ENCODE measurements around the gene ACBD6. TPM values are rescaled to one million over a fixed set of nuclear protein-coding genes. Genes with fewer than 3 reads are reported as not detected.

Gene ACBD6
- total RNA-seq, 1 donor from 2014 or later = 49.8 TPM

GRCh38 chr1:180515364-180515763 is 13.0 kb upstream of the ACBD6 start:
- H3K36me3 Mint-ChIP-seq (ENCODE audit: low read depth) = no peaks in the 10 kb centered on the region
- intact Hi-C loops (cut with micrococcal nuclease) = loop anchor here (5.0 kb wide), 1 partner anchor 347 kb away; no protein-coding TSS in a partner anchor
- H3K27me3 Mint-ChIP-seq = peaks cover 11% of the 10 kb centered on the region
- H3K27ac Mint-ChIP-seq = no peak overlapping the region
- H3K4me3 Mint-ChIP-seq = no peak overlapping the region
- H3K4me1 Mint-ChIP-seq = no peaks in the 10 kb centered on the region
- DNase-seq = no peak
- H3K9me3 Mint-ChIP-seq = no peaks in the 10 kb centered on the region

GRCh38 chr1:180513531-180513930 is 11.2 kb upstream of the ACBD6 start:
- no peak overlapping the region for H3K27ac Mint-ChIP-seq
- H3K4me1 Mint-ChIP-seq = no peaks in the 10 kb centered on the region
- H3K4me3 Mint-ChIP-seq = no peak overlapping the region
- H3K9me3 Mint-ChIP-seq = no peaks in the 10 kb centered on the region
- no peaks in the 10 kb centered on the region for H3K36me3 Mint-ChIP-seq (ENCODE audit: low read depth)
- intact Hi-C loops (cut with micrococcal nuclease) = no loop called here
- no peak for DNase-seq
- peaks cover 11% of the 10 kb centered on the region for H3K27me3 Mint-ChIP-seq

GRCh38 chr1:180510882-180511281 is 8.5 kb upstream of the ACBD6 start:
- peaks cover 14% of the 10 kb centered on the region for H3K27me3 Mint-ChIP-seq
- no peak for DNase-seq
- H3K4me3 Mint-ChIP-seq = no peak overlapping the region
- intact Hi-C loops (cut with micrococcal nuclease) = no loop called here
- H3K36me3 Mint-ChIP-seq (ENCODE audit: low read depth) = no peaks in the 10 kb centered on the region
- H3K4me1 Mint-ChIP-seq = peaks cover 4% of the 10 kb centered on the region
- H3K27ac Mint-ChIP-seq = no peak overlapping the region
- no peaks in the 10 kb centered on the region for H3K9me3 Mint-ChIP-seq

GRCh38 chr1:180508725-180509097 is 6.3 kb upstream of the ACBD6 start:
- Mint-ChIP-seq H3K36me3 (ENCODE audit: low read depth) (no peaks in the 10 kb centered on the region), H3K27ac (no peak overlapping the region), H3K4me1 (peaks cover 4% of the 10 kb centered on the region), H3K27me3 (peaks cover 15% of the 10 kb centered on the region), H3K4me3 (no peak overlapping the region), H3K9me3 (no peaks in the 10 kb centered on the region)
- DNase-seq = no peak
- intact Hi-C loops (cut with micrococcal nuclease) = loop anchor here (10.0 kb wide), 1 partner anchor 886 kb away; no protein-coding TSS in a partner anchor

DNA sequence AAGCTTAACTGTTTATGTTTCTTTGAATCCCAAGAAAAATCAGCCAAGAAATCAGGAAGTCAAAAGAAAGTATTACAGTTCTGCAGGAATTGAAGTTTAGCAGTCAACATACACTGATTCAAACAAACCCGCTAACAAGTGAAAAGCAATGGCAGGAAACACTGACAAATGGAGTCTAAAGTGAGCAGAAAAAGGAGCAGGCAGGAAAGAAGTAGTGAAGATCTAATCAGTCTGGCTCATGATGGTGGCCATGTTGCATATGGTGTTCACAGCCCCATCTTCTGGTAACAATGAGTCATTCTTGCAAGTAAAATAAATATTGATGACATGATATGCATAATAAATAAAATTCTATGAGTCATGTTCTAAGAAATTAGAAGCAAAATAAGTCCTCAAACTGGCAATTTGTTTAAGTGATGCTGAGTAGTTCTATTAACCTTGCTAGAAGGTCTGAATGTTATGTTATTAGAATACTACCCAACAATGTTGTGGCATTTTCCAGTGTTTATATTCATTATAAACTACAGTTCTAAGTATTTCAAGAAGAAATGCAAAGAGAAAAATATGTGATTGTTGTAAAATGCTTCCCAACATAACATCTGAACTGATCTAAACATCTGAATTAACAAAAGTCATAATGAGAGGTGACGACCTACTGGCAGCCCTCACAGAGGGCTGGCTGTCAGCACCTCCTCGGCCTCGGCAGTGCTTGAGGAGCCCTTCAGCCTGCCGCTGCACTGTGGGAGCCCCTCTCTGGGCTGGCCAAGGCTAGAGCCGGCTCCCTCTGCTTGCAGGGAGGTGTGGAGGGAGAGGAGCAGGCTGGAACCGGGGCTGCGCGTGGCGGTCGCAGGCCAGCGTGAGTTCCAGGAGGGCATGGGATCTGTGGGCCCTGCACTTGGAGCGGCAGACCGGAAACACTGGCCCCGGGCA is 5.7 kb upstream of the ACBD6 start:
- intact Hi-C loops (cut with micrococcal nuclease) = loop anchor here (10.0 kb wide), 1 partner anchor 887 kb away; no protein-coding TSS in a partner anchor
- H3K27ac Mint-ChIP-seq = no peak overlapping the region
- no peaks in the 10 kb centered on the region for H3K36me3 Mint-ChIP-seq (ENCODE audit: low read depth)

GRCh38 chr1:180505732-180506335 is 3.5 kb upstream of the ACBD6 start:
- no peak for DNase-seq
- no peak overlapping the region for H3K27ac Mint-ChIP-seq
- H3K36me3 Mint-ChIP-seq (ENCODE audit: low read depth) = peaks cover 8% of the 10 kb centered on the region
- peaks cover 9% of the 10 kb centered on the region for H3K27me3 Mint-ChIP-seq
- intact Hi-C loops (cut with micrococcal nuclease) = loop anchor here (10.0 kb wide), 1 partner anchor 889 kb away; no protein-coding TSS in a partner anchor
- no peaks in the 10 kb centered on the region for H3K9me3 Mint-ChIP-seq
- H3K4me3 Mint-ChIP-seq = no peak overlapping the region
- H3K4me1 Mint-ChIP-seq = peaks cover 19% of the 10 kb centered on the region

More for the DNA sequence above, 5.7 kb upstream of the ACBD6 start:
- H3K27me3 Mint-ChIP-seq = peaks cover 17% of the 10 kb centered on the region
- DNase-seq = no peak
- no peak overlapping the region for H3K4me3 Mint-ChIP-seq
- peaks cover 10% of the 10 kb centered on the region for H3K4me1 Mint-ChIP-seq
- no peaks in the 10 kb centered on the region for H3K9me3 Mint-ChIP-seq

- Mint-ChIP-seq H3K4me1 (peaks cover 24% of the 10 kb centered on the region), H3K4me3 (no peak overlapping the region)
- intact Hi-C loops (cut with micrococcal nuclease) = loop anchor here (5.0 to 10.0 kb wide), 4 partner anchors 518 to 891 kb away; partner anchors contain the start of genes IER5 and STX6
Measured at GRCh38 chr1:180504186-180504585, 1.8 kb upstream of the ACBD6 start.

DNA sequence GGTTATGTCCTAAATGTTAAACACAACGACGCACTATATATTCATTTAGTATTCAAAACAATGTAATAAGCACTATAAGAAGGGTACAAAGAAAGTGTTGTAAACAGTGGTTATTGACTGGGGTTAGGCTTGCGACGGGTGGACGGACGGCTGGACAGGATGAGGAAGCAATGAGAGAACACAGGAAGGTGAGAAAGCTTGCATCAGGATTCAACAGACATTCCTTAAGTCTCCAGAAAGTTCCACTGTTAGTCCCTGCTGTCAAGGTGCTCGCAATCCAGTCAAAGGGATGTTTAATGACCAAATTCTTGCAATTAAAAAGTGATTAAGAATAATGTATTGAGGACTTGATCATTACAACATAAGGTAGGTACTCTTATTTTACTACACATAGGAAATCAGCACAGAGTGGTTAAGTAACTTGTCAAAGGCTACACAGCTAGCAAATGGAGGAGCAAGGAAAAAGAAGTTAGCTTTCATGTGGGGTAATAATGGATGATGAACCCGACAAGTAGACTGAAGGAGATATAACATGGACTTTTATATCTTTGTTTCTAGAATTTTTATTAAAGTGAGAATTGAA is 994 bp upstream of the ACBD6 start:
- peaks cover 24% of the 10 kb centered on the region for H3K4me1 Mint-ChIP-seq
- peaks cover 5% of the 10 kb centered on the region for H3K27me3 Mint-ChIP-seq

More at GRCh38 chr1:180504186-180504585, 1.8 kb upstream of the ACBD6 start:
- Mint-ChIP-seq H3K9me3 (no peaks in the 10 kb centered on the region), H3K27ac (no peak overlapping the region), H3K27me3 (peaks cover 5% of the 10 kb centered on the region), H3K36me3 (ENCODE audit: low read depth) (peaks cover 11% of the 10 kb centered on the region)
- DNase-seq = no peak

DNA sequence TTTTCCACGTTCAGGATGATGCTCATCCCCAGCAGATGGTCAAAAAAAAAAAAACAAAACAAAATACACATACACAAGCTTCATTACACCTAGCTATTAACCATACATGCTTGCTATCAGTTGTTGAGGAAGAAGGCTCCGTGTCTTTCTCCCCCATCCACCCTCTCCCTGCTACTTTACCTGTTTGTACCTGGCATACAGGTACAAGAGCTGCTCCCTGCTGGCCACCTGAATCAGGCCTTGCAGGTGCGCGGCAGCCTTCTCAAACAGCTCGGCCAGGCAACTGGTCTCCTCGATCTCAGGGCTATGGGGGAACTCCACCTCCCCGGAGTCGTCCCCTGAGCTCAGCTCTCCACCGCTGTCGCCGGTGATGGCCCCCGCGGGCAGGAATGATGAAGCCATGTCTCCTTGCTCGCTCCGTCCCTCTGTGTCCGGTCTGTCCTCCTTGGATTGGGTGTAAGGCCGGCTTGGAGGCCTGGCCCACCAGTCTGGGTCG is 464 bp downstream of the ACBD6 start:
- H3K27me3 Mint-ChIP-seq = peaks cover 5% of the 10 kb centered on the region
- no peaks in the 10 kb centered on the region for H3K9me3 Mint-ChIP-seq
- no peak for DNase-seq
- H3K36me3 Mint-ChIP-seq (ENCODE audit: low read depth) = peaks cover 11% of the 10 kb centered on the region
- H3K4me3 Mint-ChIP-seq = peak overlapping the region; percentile 97
- H3K27ac Mint-ChIP-seq = peak overlapping the region; percentile 97
- intact Hi-C loops (cut with micrococcal nuclease) = loop anchor here (1.0 to 10.0 kb wide), 6 partner anchors 129 to 893 kb away; partner anchors contain the start of genes IER5 and STX6
- H3K4me1 Mint-ChIP-seq = peaks cover 21% of the 10 kb centered on the region

More for the DNA sequence above, 994 bp upstream of the ACBD6 start:
- DNase-seq = no peak
- intact Hi-C loops (cut with micrococcal nuclease) = loop anchor here (5.0 to 10.0 kb wide), 4 partner anchors 519 to 891 kb away; partner anchors contain the start of genes IER5 and STX6
- peak overlapping the region; percentile 97 for H3K4me3 Mint-ChIP-seq
- peak overlapping the region; percentile 97 for H3K27ac Mint-ChIP-seq
- H3K36me3 Mint-ChIP-seq (ENCODE audit: low read depth) = peaks cover 11% of the 10 kb centered on the region
- no peaks in the 10 kb centered on the region for H3K9me3 Mint-ChIP-seq

DNA sequence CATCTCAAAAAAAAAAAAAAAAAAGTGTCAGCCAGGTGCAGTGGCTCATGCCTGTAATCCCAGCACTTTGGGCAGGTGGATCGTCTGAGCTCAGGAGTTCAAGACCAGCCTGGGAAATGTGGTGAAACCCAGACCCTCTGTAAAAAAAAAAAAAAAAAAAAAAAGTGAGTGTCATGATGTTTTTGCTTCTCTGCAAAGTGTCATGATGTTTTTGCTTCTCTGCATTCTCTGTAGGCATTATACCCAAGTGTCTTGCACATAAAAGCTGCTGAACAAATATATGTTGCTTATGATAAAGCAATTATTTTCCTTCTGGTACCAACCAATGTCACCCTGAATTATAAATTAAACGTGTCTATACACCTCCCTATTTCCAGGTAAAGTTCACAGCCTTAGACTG is 1.7 kb downstream of the ACBD6 start:
- Mint-ChIP-seq H3K9me3 (no peaks in the 10 kb centered on the region), H3K27ac (peak overlapping the region; percentile 27), H3K27me3 (peaks cover 1% of the 10 kb centered on the region), H3K4me1 (peaks cover 24% of the 10 kb centered on the region), H3K36me3 (ENCODE audit: low read depth) (peaks cover 11% of the 10 kb centered on the region), H3K4me3 (peak overlapping the region; percentile 74)
- intact Hi-C loops (cut with micrococcal nuclease) = loop anchor here (5.0 to 10.0 kb wide), 4 partner anchors 522 to 894 kb away; partner anchors contain the start of genes IER5 and STX6
- no peak for DNase-seq

GRCh38 chr1:180498594-180498993 is 3.8 kb downstream of the ACBD6 start:
- peaks cover 30% of the 10 kb centered on the region for H3K4me1 Mint-ChIP-seq
- peaks cover 20% of the 10 kb centered on the region for H3K36me3 Mint-ChIP-seq (ENCODE audit: low read depth)
- H3K4me3 Mint-ChIP-seq = no peak overlapping the region
- H3K27ac Mint-ChIP-seq = no peak overlapping the region
- no peaks in the 10 kb centered on the region for H3K9me3 Mint-ChIP-seq
- DNase-seq = no peak
- intact Hi-C loops (cut with micrococcal nuclease) = loop anchor here (2.0 kb wide), 1 partner anchor 16 kb away; no protein-coding TSS in a partner anchor
- H3K27me3 Mint-ChIP-seq = peaks cover 1% of the 10 kb centered on the region

DNA sequence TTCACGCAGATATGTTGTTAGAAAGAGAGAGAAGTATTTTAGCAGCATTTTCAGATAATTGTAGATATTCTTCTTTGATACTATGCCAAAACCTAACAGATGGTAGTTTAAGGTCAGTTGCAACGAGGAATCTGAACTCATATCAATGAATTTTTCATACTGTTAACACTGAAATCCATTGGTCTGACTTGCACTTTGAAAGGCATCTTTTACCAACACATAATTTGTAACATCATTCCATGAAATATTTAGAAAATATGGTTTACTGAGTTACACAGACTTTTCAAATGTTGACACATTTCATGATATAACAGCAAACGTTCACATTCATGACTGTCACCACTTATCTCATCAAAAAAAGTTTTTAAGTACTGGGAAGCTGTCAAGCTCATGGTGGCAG is 4.6 kb downstream of the ACBD6 start:
- Mint-ChIP-seq H3K27ac (no peak overlapping the region), H3K36me3 (ENCODE audit: low read depth) (peaks cover 24% of the 10 kb centered on the region), H3K4me3 (no peak overlapping the region), H3K9me3 (no peaks in the 10 kb centered on the region), H3K27me3 (no peaks in the 10 kb centered on the region), H3K4me1 (peaks cover 24% of the 10 kb centered on the region)
- intact Hi-C loops (cut with micrococcal nuclease) = loop anchor here (2.0 kb wide), 1 partner anchor 15 kb away; no protein-coding TSS in a partner anchor
- DNase-seq = no peak

DNA sequence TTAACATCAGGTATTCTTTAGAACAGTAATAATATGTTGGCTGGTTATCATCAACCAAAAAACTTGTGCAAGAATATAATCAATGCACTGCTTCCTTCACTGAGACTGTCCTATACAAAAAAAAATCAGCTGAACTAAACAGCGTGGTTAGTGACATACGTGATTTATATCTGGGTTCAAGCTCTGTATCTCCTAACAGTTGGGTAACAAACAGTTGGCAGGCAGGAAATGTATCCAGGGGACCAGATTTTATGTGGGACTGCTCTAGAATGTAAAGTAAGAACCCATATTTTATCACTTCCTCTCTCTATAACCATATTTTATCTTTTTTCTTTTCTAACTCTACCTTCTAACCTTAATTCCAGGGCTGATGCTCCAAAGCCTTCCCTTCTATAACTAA is 8.0 kb downstream of the ACBD6 start:
- Mint-ChIP-seq H3K4me3 (no peak overlapping the region), H3K36me3 (ENCODE audit: low read depth) (peaks cover 13% of the 10 kb centered on the region), H3K9me3 (no peaks in the 10 kb centered on the region), H3K27ac (no peak overlapping the region), H3K4me1 (peaks cover 10% of the 10 kb centered on the region), H3K27me3 (no peaks in the 10 kb centered on the region)
- intact Hi-C loops (cut with micrococcal nuclease) = no loop called here
- DNase-seq = no peak
